Measurements from ENCODE around the gene SOX15. TPM values are rescaled to one million over a fixed set of nuclear protein-coding genes. Genes with fewer than 3 reads are reported as not detected.
"Not testable (repeated sequence)": the region's sequence is repeated elsewhere in the genome, so short reads cannot be mapped to it uniquely, and the experiment has no call there.

Gene SOX15
- total RNA-seq = 0.20 and 0.27 TPM in 2 replicates

- intact Hi-C loops (cut with micrococcal nuclease) = loop anchor here (1.0 kb wide), 1 partner anchor 76 kb away; no protein-coding TSS in a partner anchor
Observed at GRCh38 chr17:7589891-7590691, at the start of gene SOX15. Gene SOX15 (minus strand): TSS chr17:7590094. CDS start chr17:7589676, 418 bp downstream.

GRCh38 chr17:7636163-7636562 is 46.3 kb upstream of the SOX15 start:
- intact Hi-C loops (cut with micrococcal nuclease) = no loop called here

GRCh38 chr17:7634384-7634783 is 44.5 kb upstream of the SOX15 start:
- intact Hi-C loops (cut with micrococcal nuclease) = loop anchor here (5.0 kb wide), 1 partner anchor 83 kb away; the partner anchor contains the start of gene DNAH2

- intact Hi-C loops (cut with micrococcal nuclease) = loop anchor here (1.0 to 5.0 kb wide), 2 partner anchors 8 to 84 kb away; partner anchors contain the start of gene DNAH2
Observed at GRCh38 chr17:7633093-7633492, 43.2 kb upstream of the SOX15 start.

GRCh38 chr17:7632492-7632894 is 42.6 kb upstream of the SOX15 start:
- intact Hi-C loops (cut with micrococcal nuclease) = loop anchor here (1.0 to 5.0 kb wide), 3 partner anchors 41 to 85 kb away; partner anchors contain the start of genes DNAH2 and TP53

GRCh38 chr17:7631398-7632380 is 41.8 kb upstream of the SOX15 start:
- intact Hi-C loops (cut with micrococcal nuclease) = loop anchor here (1.0 to 5.0 kb wide), 3 partner anchors 42 to 86 kb away; partner anchors contain the start of genes DNAH2 and TP53

- intact Hi-C loops (cut with micrococcal nuclease) = loop anchor here (5.0 kb wide), 1 partner anchor 87 kb away; the partner anchor contains the start of gene DNAH2
Observed at GRCh38 chr17:7629939-7630571, 40.2 kb upstream of the SOX15 start, which contains the start of gene SHBG. Gene SHBG (plus strand): TSS chr17:7630135. CDS start chr17:7630173, 38 bp downstream.

GRCh38 chr17:7627250-7628121 is 37.6 kb upstream of the SOX15 start, which contains the start of gene SAT2:
Gene SAT2 (minus strand): TSS chr17:7627821. CDS start chr17:7627635, 186 bp downstream.
- intact Hi-C loops (cut with micrococcal nuclease) = loop anchor here (1.0 kb wide), 3 partner anchors 12 to 43 kb away; partner anchors contain the start of gene ATP1B2

- intact Hi-C loops (cut with micrococcal nuclease) = loop anchor here (1.0 kb wide), 3 partner anchors 12 to 43 kb away; partner anchors contain the start of gene ATP1B2
Observed at GRCh38 chr17:7626956-7627249, 37.0 kb upstream of the SOX15 start.

GRCh38 chr17:7626307-7626706 is 36.4 kb upstream of the SOX15 start:
- intact Hi-C loops (cut with micrococcal nuclease) = no loop called here

- intact Hi-C loops (cut with micrococcal nuclease) = not testable (repeated sequence)
Observed at GRCh38 chr17:7625749-7626148, 35.9 kb upstream of the SOX15 start.

GRCh38 chr17:7623661-7624060 is 33.8 kb upstream of the SOX15 start:
- intact Hi-C loops (cut with micrococcal nuclease) = no loop called here

- intact Hi-C loops (cut with micrococcal nuclease) = no loop called here
Observed at GRCh38 chr17:7620835-7621234, 30.9 kb upstream of the SOX15 start.

- intact Hi-C loops (cut with micrococcal nuclease) = no loop called here
Observed at GRCh38 chr17:7618608-7619007, 28.7 kb upstream of the SOX15 start.

- intact Hi-C loops (cut with micrococcal nuclease) = loop anchor here (1.0 to 2.0 kb wide), 9 partner anchors 12 to 308 kb away; partner anchors contain the start of genes ATP1B2, EIF5A, MPDU1 and POLR2A
Observed at GRCh38 chr17:7615265-7615747, 25.4 kb upstream of the SOX15 start.

- intact Hi-C loops (cut with micrococcal nuclease) = loop anchor here (1.0 to 2.0 kb wide), 11 partner anchors 13 to 318 kb away; partner anchors contain the start of genes ATP1B2, CNTROB, EIF5A and MPDU1
Observed at GRCh38 chr17:7614425-7615264, 24.8 kb upstream of the SOX15 start, which contains the start of gene FXR2. Gene FXR2 (minus strand): TSS chr17:7614897. CDS start chr17:7614532, 365 bp downstream.

GRCh38 chr17:7613769-7614424 is 24.0 kb upstream of the SOX15 start:
- intact Hi-C loops (cut with micrococcal nuclease) = loop anchor here (1.0 to 2.0 kb wide), 3 partner anchors 210 to 318 kb away; partner anchors contain the start of genes CNTROB and TMEM256

GRCh38 chr17:7612294-7612640 is 22.4 kb upstream of the SOX15 start:
- intact Hi-C loops (cut with micrococcal nuclease) = no loop called here
